ENCODE results near the gene CYP11A1.
A peak's percentile ranks its signal among the peaks of the same experiment; 100 is the strongest.

Gene CYP11A1

DNA sequence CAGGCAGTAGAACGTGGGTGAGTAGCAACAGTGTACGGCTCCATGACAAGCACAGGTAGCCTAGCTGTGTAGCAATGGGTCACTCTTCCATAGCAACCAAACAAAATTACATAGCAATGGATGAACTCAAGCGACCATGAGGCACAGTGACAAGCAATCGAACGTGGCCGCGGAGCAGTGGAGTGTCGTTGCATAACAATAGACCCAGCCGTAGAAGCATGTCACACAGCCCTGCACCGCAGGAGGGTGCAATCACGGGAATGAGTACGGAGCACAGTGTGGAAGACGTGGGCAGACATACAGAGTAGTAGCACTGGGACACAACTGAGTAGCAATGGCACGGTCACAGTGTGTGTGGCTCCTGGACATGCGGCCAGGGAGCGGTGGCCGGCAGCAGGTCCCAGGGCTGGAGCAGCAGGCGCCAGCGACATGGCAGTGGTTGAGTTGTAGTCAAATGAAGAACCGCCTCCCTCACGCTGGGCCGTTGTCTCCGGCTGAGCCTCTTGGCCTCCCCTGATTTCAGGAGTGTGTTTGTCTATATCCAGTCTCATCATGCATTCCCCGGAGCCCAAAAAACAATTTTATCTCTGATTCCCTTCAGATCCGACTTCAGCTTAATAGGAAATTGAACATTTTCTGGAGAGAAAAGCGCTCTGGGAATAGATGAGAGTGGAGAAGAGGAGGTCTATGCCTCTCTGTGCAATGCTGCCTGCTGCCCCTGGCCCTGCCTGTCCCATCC, 67.2 kb downstream of the CYP11A1 start:
- no peak for DNase-seq (ENCODE audit: low spot score)

DNA sequence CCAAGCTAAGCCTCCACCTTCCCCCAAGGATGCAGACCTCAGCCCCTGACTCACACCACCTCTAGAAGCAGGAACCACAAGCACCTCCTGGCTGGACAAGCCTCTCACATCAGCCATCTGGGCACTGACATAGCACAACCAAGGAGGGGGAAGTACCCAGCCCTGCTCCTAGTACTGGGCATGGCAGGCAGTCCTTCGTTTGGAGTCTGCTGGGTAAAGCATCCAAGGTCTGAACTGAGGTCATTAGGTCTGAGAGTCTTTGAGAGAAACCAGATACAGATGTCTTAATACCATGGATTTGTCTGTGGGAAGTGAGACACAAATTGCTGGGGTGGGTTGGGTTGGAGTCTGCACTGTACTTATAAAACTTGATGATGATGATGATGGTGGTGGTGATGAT, 69.6 kb downstream of the CYP11A1 start:
- no peak for DNase-seq (ENCODE audit: low spot score)

DNA sequence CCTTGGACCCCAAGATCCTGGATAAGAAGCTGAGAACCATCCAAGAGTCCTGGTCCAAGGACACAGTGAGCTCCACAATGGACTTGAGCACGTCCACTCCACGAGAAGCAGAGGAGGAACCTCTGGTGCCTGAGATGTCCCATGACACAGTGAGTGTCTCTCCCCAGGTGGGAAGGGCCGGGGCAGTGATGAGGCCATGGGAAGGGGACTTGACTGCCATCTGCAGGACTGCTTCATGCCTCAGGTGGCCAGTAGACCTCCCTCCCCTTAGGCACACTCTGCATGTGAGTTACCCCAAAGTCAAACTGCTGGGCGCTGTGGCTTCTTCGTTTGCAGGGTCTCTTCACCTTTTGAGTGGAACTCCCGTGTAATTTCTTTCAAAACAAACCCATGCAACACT, 71.6 kb downstream of the CYP11A1 start:
- no peak for DNase-seq (ENCODE audit: low spot score)

DNA sequence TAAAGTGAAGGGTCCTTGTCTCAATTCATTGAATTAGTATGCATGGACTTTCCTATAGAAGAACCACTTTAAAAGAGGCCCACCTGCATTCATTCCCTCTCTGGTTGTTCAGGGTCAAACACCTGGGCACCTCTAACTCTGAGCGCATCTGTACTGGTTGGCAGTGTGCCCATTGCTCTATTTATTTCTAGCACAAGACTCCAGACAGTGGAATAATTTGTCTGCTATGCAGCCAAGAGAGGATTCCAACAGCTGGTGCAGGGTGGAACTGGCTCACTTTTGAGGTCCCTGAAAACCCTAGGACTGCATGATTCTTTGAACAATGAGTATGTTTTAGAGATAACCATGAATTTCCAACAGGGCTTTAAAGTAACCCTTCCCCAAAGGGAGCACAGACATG, 73.4 kb downstream of the CYP11A1 start:
- no peak for DNase-seq (ENCODE audit: low spot score)

DNA sequence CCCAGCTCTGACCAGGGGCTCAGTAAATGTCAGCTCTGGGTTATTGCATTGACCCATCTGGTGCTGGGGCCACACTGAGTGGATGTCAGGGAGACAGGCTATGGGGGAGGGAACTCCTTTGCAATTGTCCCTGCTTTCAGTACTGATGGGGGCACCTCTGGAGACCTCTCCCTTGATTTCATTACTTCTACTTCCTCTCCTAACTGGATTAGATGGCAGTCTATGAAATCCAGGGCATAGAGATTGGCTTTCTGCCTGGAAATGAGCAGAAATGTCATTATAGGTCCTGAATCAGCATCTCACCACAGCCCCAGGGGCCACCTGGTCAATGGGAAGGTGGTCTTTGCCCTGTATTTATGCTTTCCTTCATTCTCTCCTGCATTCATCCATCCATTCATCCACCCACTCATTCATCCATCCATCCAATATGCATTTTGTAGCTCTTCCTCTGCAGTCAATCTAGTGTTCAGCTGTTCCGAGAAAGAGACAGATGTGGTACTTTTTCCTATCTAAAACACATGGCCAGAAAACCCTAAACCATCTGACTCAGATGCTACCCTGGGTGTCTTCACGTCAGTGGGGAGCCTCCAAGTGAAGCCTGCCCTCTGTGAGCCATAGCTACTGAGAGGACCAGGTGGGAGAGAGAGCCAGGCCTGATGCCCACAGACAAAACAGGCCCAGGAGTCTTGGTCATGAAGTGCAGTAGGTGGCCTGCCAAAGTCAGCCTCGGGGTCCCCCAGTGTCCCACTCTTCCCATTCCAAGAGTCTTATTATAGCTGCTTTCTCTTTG, 74.2 kb downstream of the CYP11A1 start:
- no peak for DNase-seq (ENCODE audit: low spot score)

DNA sequence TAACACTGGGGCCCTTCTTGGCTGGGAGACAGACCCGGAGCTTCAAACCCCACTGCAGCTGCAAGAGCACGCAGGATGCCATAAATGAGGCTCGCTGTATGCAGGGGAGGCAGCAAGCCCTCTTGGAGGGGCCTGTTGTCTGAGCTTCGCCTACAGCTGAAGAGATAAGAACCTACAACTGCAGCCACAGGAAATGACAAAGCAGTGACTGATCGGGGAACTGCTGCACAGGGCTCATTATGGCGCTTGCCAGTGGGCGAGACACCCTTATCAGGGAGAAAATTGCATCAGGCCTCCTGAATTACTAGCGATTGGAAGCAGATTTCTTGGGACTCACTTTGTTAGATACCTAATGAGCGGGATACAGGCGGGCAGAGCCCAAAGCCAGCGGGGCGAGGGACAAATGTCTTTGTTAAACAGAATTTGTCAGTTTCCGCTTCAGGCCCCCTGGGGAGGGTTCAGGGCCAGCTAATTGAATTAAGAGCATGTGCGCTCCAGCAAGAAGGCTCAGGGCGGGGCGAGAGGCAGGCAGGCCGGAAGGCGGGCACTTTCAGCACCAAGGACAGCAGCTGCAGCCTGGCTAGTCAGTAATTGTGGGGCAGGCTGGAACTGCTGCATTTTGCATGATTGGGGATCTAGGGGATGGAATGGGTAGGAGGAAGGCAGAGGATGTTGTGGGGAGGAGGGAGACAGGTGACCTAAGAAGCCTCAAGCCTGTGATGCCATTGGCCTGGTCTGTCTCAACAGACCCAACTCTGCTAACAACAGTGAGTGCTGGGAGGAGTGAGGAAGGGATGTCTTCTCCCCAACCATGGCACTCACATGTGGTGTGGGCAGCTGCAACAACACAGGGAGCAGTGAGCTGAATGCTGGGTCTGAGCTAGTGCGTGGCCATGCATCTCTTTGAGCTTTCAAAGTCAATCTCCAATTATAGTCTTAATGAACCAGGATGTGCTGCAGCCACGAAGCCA, 76.1 kb downstream of the CYP11A1 start:
- peak; percentile 39 for DNase-seq (ENCODE audit: low spot score)

DNA sequence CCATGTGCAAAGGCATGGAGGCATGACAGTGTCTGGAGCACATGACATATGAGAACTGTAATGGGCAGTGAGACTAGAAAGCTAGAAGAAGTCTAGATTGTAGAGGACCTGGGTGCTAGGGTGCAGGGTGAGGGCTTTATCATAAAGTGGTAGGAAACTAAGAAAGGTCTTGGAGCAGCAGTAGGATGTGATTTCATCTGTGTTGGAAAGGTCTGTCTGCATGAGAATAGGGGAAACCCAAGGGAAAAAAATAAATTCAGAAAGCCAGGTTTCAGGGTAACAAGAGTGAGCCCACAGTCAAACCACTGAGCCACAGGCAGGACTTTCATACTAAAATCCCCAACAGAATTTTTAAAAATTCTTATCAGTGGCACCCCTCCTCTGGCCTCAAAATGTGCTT, 76.8 kb downstream of the CYP11A1 start:
- DNase-seq (ENCODE audit: low spot score) = no peak

DNA sequence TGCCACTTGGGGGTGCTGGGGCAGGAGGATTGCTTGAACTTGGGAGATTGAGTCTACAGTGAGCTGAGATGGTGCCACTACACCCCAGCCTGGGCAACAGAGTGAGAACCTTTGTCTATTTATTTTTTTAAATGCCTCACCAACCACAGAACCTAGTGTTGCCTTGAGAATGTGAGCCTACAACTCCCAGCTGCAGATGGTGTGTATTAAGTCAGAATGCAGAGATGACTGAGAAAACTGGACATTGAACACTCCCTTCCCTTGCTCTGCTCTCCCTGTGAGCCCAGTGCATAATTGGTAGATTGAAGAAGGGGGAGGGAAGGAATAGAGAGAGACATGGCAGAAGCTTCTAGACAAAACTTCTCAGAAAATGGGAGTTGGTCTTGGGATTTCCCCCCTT, 77.8 kb downstream of the CYP11A1 start:
- no peak for DNase-seq (ENCODE audit: low spot score)
